Fibroblast of villous mesenchyme (primary cell): ENCODE results near the gene CREB1. TPM values are rescaled to one million over a fixed set of nuclear protein-coding genes. Genes with fewer than 3 reads are reported as not detected.

ENCODE experiments used
- DNase-seq: peaks from one replicate; pipeline ENCODE4 v3.0.0-alpha.2; 2010; ENCODE audit warnings: low read depth
- H3K4me3 ChIP-seq: 2 replicates; pipeline ENCODE4 v1.5.1; 2011; ENCODE audit warnings: low read depth, mild to moderate bottlenecking, low read length
- CTCF ChIP-seq: IDR thresholded peaks from 2 replicates; pipeline ENCODE4 v1.5.1; 2012; ENCODE audit warnings: low read depth, mild to moderate bottlenecking, low read length; ENCODE audit not compliant: insufficient read depth
- total RNA-seq: library from RNA; depleted of rRNA; stranded (reverse); fragments of >200 nt; gene quantifications from 2 replicates; pipeline ENCODE4 v1.2.3, GENCODE V29; 2012

Gene CREB1
- total RNA-seq, 1 donor = 32.4 TPM

- no peak overlapping the region for H3K4me3 ChIP-seq
- DNase-seq = no peak
- no peak for TF ChIP-seq CTCF
Measured at GRCh38 chr2:207589143-207589542, 59.4 kb downstream of the CREB1 start.

- DNase-seq = no peak
- H3K4me3 ChIP-seq = no peak overlapping the region
Measured at GRCh38 chr2:207593277-207593676, 63.5 kb downstream of the CREB1 start.

GRCh38 chr2:207594264-207594663, 64.5 kb downstream of the CREB1 start:
- DNase-seq = no peak
- no peak for TF ChIP-seq CTCF

More at GRCh38 chr2:207593277-207593676, 63.5 kb downstream of the CREB1 start:
- no peak for TF ChIP-seq CTCF

GRCh38 chr2:207594731-207595130, 65.0 kb downstream of the CREB1 start:
- DNase-seq = no peak
- H3K4me3 ChIP-seq = no peak overlapping the region
- no peak for TF ChIP-seq CTCF

More at GRCh38 chr2:207594264-207594663, 64.5 kb downstream of the CREB1 start:
- H3K4me3 ChIP-seq = no peak overlapping the region

- TF ChIP-seq CTCF = no peak
- H3K4me3 ChIP-seq = no peak overlapping the region
- no peak for DNase-seq
Measured at GRCh38 chr2:207599636-207600035, 69.9 kb downstream of the CREB1 start.

- DNase-seq = no peak
- H3K4me3 ChIP-seq = no peak overlapping the region
- no peak for TF ChIP-seq CTCF
Measured at GRCh38 chr2:207600231-207600630, 70.5 kb downstream of the CREB1 start.

- TF ChIP-seq CTCF = no peak
- H3K4me3 ChIP-seq = no peak overlapping the region
- DNase-seq = no peak
Measured at GRCh38 chr2:207601774-207602173, 72.0 kb downstream of the CREB1 start.
